ENCODE measurements around the gene PACC1.

GRCh38 chr1:212434992-212435391, 20.3 kb upstream of the PACC1 start:
- no peak for TF ChIP-seq EZH2 (IDR thresholded peaks at IDR 0.05)
- no peak for TF ChIP-seq POLR2AphosphoS5 (IDR thresholded peaks at IDR 0.05; ENCODE audit: borderline replicate concordance, low read depth, low read length)
- TF ChIP-seq FOXP2 (optimal IDR thresholded peaks at IDR 0.05; ENCODE audit: control extremely low read depth, extremely low read length, insufficient read depth): no peak
